ENCODE data around the gene TLE4. TPM values are rescaled to one million over a fixed set of nuclear protein-coding genes. Genes with fewer than 3 reads are reported as not detected.

TLE4 gene
- total and polyA plus RNA-seq, 10 of the 15 experiments (the other 5 are each of a cell fraction or from before 2014, with no cell fraction given), result 5.3 to 53.3 (median 23.3) TPM

DNA sequence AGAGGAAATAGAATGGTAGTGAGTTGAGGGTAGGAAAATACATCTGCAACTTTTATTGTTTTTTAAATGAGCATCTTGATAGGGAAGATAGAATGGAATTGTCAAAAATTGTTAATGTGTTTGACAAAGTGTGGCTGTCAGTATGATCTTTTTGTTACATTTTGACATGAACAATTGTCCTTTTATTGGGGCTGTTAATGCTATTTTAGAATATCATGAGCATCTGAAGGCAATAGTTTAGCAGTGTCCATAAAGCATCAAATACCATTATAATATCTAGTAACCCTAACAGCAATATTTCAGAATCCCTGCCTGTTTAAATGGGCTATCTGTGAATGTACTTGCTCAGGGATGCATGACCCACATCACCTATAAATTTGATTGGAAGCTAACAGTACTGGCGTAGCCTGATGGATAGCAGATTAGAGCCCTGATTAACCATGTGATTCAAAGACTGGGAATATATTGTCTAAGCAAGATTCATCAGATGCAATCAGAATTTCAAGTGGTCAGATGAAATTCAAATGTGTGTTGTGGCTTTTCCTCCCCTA lies 37.8 kb downstream of the TLE4 start:
- POLR2A ChIA-PET, result no interaction called here
- in situ Hi-C loops (cut with MboI), result no loop called here
- FAIRE-seq (no peak), DNase-seq (ENCODE audit: low read depth, low spot score) (no peak), ATAC-seq (no peak)
- 89% methylated on average over 1 of the region's 1 CpG for WGBS (ENCODE audit: insufficient coverage, insufficient replicate concordance, low lambda C conversion rate, missing lambda C conversion rate)
- no peak overlapping the region for H3K9ac ChIP-seq (ENCODE audit: control insufficient read depth, insufficient read depth, low read length)
- CTCF ChIA-PET, result no interaction called here
- H3K9me3 ChIP-seq (replicated peaks; ENCODE audit: control insufficient read depth, insufficient read depth, low read length), result no peaks in the 10 kb centered on the region; the same call in 2 of the 3 replicates
- H4K20me1 ChIP-seq (ENCODE audit: control insufficient read depth, insufficient read depth), result no peaks in the 10 kb centered on the region
- no peak overlapping the region for H3K27ac ChIP-seq (ENCODE audit: control insufficient read depth, insufficient read depth)
- no peak for TF ChIP-seq MYC (IDR thresholded peaks at IDR 0.05; ENCODE audit: insufficient read depth, insufficient read length, insufficient replicate concordance, low read length, severe bottlenecking)
- no peak for TF ChIP-seq KLF5 (IDR thresholded peaks at IDR 0.05; ENCODE audit: partially characterized antibody)
- TF ChIP-seq IRF4 (IDR thresholded peaks at IDR 0.05; ENCODE audit: low read depth, low read length), result no peak
- TF ChIP-seq CBX5 (IDR thresholded peaks at IDR 0.05; ENCODE audit: low read depth), result no peak
- TF ChIP-seq RAD51 (IDR thresholded peaks at IDR 0.05), result no peak
- TF ChIP-seq MTA2 (IDR thresholded peaks at IDR 0.05; ENCODE audit: low read depth), result no peak
- TF ChIP-seq PKNOX1 (IDR thresholded peaks at IDR 0.05), result no peak
- TF ChIP-seq NR2C1 (IDR thresholded peaks at IDR 0.05), result no peak
- no peak for TF ChIP-seq RFX5 (IDR thresholded peaks at IDR 0.05; ENCODE audit: low read depth, low read length)
- TF ChIP-seq RB1 (IDR thresholded peaks at IDR 0.05; ENCODE audit: borderline replicate concordance), result no peak
- SMC1A ChIA-PET (ENCODE audit: uncharacterized antibody, unreplicated experiment), result interaction anchor here (0.8 to 1.6 kb wide), 3 partner anchors 22 to 36 kb away, joined by 3 to 4 read pairs (median 3); no protein-coding TSS in a partner anchor
- RAD21 ChIA-PET (ENCODE audit: unreplicated experiment), result no interaction called here
- H3K4me2 ChIP-seq (ENCODE audit: control insufficient read depth, insufficient read depth), result no peak overlapping the region
- H2AFZ ChIP-seq (ENCODE audit: control insufficient read depth, low read depth, low read length), result no peak overlapping the region
- no peaks in the 10 kb centered on the region for H3K27me3 ChIP-seq (replicated peaks in 1 of 2; ENCODE audit: control insufficient read depth in 2 of 2, insufficient read depth in 2 of 2, low read length in 1 of 2)
- intact Hi-C loops (cut with micrococcal nuclease; ENCODE audit: unreplicated experiment), result no loop called here
- peaks cover 4% of the 10 kb centered on the region for H3K79me2 ChIP-seq (ENCODE audit: control insufficient read depth, insufficient read depth, low read length)
- H3K36me3 ChIP-seq (ENCODE audit: control insufficient read depth in 2 of 2, insufficient read depth in 2 of 2, low read length in 1 of 2), result no peaks in the 10 kb centered on the region; a peak in 1 of 4 replicates
- H3K4me3 ChIP-seq, result no peak overlapping the region
- peaks cover 7% of the 10 kb centered on the region; the same call in 1 of the 2 replicates for H3K4me1 ChIP-seq (ENCODE audit: control insufficient read depth, insufficient read depth, low read length)
- BruUV-seq (replicated peaks), result no TSS peak
